ENCODE results near the gene CHRM4. TPM values are rescaled to one million over a fixed set of nuclear protein-coding genes. Genes with fewer than 3 reads are reported as not detected.

The CHRM4 gene
- total RNA-seq, 1 experiment from 2014 or later = not detected

DNA sequence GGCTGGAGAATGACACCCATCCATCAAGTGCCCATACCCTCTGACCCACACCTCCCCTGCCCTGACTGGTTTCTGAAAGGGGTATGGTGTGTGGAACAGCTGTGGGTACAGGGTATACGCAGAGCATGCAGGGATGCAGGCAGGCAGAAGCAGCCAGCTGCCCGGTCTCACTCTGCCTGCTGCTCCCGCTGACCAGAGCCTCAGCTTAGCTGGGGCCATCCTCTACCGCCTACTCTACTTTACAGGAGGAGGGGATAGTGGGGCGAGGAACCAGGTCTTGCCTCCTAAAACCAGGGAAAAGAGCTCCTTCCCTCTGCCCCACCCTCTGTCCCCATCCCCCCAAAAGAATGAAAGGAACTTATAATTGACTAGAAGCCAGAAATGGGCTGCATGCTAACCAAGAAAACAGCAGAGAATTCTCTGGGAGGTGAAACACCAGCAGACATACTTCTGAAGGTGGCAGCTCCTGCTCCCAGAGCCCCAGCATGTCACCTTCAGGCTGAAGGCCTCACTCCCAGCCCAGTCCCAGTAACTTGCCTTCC, 13.0 kb upstream of the CHRM4 start:
- no TSS peak for BruUV-seq (replicated peaks)
- H3K4me1 Mint-ChIP-seq (ENCODE audit: insufficient read depth, unreplicated experiment) = peaks cover 7% of the 10 kb centered on the region
- H3K36me3 Mint-ChIP-seq (ENCODE audit: insufficient read depth, unreplicated experiment) = peaks cover 36% of the 10 kb centered on the region
- no peak for TF ChIP-seq CTCF (IDR thresholded peaks at IDR 0.05; ENCODE audit: unreplicated experiment)
- intact Hi-C loops (cut with micrococcal nuclease) = no loop called here
- POLR2A ChIA-PET = interaction anchor here (0.7 kb wide), 1 partner anchor 338 kb away, joined by 3 read pairs; no protein-coding TSS in a partner anchor
- H3K4me3 Mint-ChIP-seq (ENCODE audit: unreplicated experiment) = no peak overlapping the region
- CTCF ChIA-PET = interaction anchor here (0.6 to 1.1 kb wide), 2 partner anchors 12 to 53 kb away, joined by 3 to 7 read pairs; no protein-coding TSS in a partner anchor
- DNase-seq (ENCODE audit: unreplicated experiment) = no peak
- H3K27ac Mint-ChIP-seq (ENCODE audit: low read depth, unreplicated experiment) = no peak overlapping the region
- H3K9me3 Mint-ChIP-seq (ENCODE audit: unreplicated experiment) = no peaks in the 10 kb centered on the region
- no peaks in the 10 kb centered on the region for H3K27me3 Mint-ChIP-seq (ENCODE audit: insufficient read depth, unreplicated experiment)

DNA sequence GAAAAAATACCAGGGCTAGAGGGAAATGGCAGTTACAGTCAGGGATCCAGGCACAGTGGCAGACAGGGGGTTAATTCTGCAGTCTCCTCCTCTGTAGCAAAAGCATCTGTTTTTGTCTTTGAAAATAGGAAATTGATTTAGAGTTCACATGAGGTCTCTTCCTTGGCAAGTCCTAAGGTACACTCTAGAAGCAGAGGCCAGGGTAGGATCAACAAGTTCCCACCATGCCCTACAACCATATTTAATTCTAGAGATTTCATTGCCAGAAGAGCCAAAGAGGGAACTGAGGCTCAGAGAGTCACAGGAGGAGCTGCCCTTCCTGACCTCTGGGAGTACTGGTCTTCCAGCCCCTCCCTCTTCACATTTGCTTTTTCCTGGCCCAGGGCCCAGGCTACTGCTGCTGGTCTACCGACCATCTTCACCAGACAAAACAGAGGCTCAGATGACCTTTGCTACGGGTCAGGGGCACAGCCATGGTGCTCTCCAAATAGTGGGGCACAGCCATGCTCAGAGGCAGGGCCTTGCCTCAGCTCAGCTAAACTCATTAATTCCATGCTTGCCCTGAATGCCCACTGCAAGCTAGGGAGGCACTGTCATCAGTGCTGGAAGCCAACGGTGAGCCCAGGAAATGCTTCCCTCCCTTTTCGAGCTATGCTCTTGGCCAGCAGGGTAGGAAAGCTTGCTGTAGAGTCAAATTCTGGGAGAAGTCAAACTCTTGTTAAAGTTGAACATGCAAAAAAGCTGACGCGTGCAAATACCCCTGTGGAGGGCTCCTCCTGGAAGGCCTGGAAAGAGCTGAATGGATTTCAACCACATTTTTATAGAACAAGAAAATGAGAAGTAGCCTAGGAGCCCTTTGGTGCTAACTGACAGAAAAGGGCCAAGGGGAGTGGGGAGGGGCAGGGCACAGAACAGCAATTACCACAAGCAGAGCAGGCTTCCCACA, 11.7 kb upstream of the CHRM4 start:
- no peak for DNase-seq (ENCODE audit: unreplicated experiment)
- H3K4me3 Mint-ChIP-seq (ENCODE audit: unreplicated experiment) = no peak overlapping the region
- POLR2A ChIA-PET = no interaction called here
- H3K27ac Mint-ChIP-seq (ENCODE audit: low read depth, unreplicated experiment) = no peak overlapping the region
- no peak for TF ChIP-seq CTCF (IDR thresholded peaks at IDR 0.05; ENCODE audit: unreplicated experiment)
- H3K36me3 Mint-ChIP-seq (ENCODE audit: insufficient read depth, unreplicated experiment) = peaks cover 37% of the 10 kb centered on the region
- H3K27me3 Mint-ChIP-seq (ENCODE audit: insufficient read depth, unreplicated experiment) = no peaks in the 10 kb centered on the region
- CTCF ChIA-PET = interaction anchor here (0.5 to 1.6 kb wide), 3 partner anchors 49 to 144 kb away, joined by 3 to 5 read pairs (median 4); no protein-coding TSS in a partner anchor
- no TSS peak for BruUV-seq (replicated peaks)
- peaks cover 7% of the 10 kb centered on the region for H3K4me1 Mint-ChIP-seq (ENCODE audit: insufficient read depth, unreplicated experiment)
- intact Hi-C loops (cut with micrococcal nuclease) = no loop called here
- H3K9me3 Mint-ChIP-seq (ENCODE audit: unreplicated experiment) = no peaks in the 10 kb centered on the region

GRCh38 chr11:46397526-46397925, 6.0 kb upstream of the CHRM4 start:
- CTCF ChIA-PET = interaction anchor here (2.9 kb wide), 1 partner anchor 8 kb away, joined by 22 read pairs; no protein-coding TSS in a partner anchor
- Mint-ChIP-seq H3K4me1 (ENCODE audit: insufficient read depth, unreplicated experiment) (peaks cover 4% of the 10 kb centered on the region), H3K9me3 (ENCODE audit: unreplicated experiment) (no peaks in the 10 kb centered on the region), H3K36me3 (ENCODE audit: insufficient read depth, unreplicated experiment) (peaks cover 15% of the 10 kb centered on the region), H3K4me3 (ENCODE audit: unreplicated experiment) (no peak overlapping the region), H3K27me3 (ENCODE audit: insufficient read depth, unreplicated experiment) (no peaks in the 10 kb centered on the region), H3K27ac (ENCODE audit: low read depth, unreplicated experiment) (no peak overlapping the region)
- TF ChIP-seq CTCF (IDR thresholded peaks at IDR 0.05; ENCODE audit: unreplicated experiment) = no peak
- BruUV-seq (replicated peaks) = no TSS peak
- no peak for DNase-seq (ENCODE audit: unreplicated experiment)
- intact Hi-C loops (cut with micrococcal nuclease) = no loop called here
- POLR2A ChIA-PET = no interaction called here

- Mint-ChIP-seq H3K9me3 (ENCODE audit: unreplicated experiment) (no peaks in the 10 kb centered on the region), H3K4me1 (ENCODE audit: insufficient read depth, unreplicated experiment) (peaks cover 5% of the 10 kb centered on the region), H3K27ac (ENCODE audit: low read depth, unreplicated experiment) (no peak overlapping the region), H3K27me3 (ENCODE audit: insufficient read depth, unreplicated experiment) (peaks cover 25% of the 10 kb centered on the region), H3K36me3 (ENCODE audit: insufficient read depth, unreplicated experiment) (peaks cover 9% of the 10 kb centered on the region), H3K4me3 (ENCODE audit: unreplicated experiment) (no peak overlapping the region)
- CTCF ChIA-PET = interaction anchor here (1.0 kb wide), 1 partner anchor 135 kb away, joined by 3 read pairs; no protein-coding TSS in a partner anchor
- POLR2A ChIA-PET = no interaction called here
- TF ChIP-seq CTCF (IDR thresholded peaks at IDR 0.05; ENCODE audit: unreplicated experiment) = no peak
- intact Hi-C loops (cut with micrococcal nuclease) = no loop called here
- BruUV-seq (replicated peaks) = no TSS peak
- no peak for DNase-seq (ENCODE audit: unreplicated experiment)
Observed at GRCh38 chr11:46393759-46394158, 2.2 kb upstream of the CHRM4 start.
